ENCODE results near the gene SLC39A6.

DNA sequence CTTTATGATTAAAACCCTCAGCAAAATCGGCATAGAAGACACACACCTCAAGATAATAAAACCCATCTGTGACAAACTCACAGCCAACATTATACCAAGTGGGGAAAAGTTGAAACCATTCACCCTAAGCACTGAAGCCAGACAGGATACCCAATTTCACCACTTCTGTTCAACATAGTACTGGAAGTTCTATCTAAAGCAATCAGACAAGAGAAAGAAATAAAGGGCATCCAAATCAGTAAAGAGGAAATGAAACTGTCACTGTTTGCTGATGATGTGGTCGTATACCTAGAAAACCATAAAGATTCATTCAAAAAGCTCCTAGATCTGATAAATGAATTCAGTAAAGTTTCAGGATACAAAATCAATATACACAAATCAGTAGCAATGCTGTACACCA lies 45.4 kb downstream of the SLC39A6 start:
- TF ChIP-seq, protein P1, sequence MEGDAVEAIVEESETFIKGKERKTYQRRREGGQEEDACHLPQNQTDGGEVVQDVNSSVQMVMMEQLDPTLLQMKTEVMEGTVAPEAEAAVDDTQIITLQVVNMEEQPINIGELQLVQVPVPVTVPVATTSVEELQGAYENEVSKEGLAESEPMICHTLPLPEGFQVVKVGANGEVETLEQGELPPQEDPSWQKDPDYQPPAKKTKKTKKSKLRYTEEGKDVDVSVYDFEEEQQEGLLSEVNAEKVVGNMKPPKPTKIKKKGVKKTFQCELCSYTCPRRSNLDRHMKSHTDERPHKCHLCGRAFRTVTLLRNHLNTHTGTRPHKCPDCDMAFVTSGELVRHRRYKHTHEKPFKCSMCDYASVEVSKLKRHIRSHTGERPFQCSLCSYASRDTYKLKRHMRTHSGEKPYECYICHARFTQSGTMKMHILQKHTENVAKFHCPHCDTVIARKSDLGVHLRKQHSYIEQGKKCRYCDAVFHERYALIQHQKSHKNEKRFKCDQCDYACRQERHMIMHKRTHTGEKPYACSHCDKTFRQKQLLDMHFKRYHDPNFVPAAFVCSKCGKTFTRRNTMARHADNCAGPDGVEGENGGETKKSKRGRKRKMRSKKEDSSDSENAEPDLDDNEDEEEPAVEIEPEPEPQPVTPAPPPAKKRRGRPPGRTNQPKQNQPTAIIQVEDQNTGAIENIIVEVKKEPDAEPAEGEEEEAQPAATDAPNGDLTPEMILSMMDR (conservative IDR thresholded peaks at IDR 0.05; ENCODE audit: low read depth in 2 of 2) = no peak
- no peak for TF ChIP-seq ZNF331 (CRISPR knock-in tag; IDR thresholded peaks at IDR 0.05; ENCODE audit: low read depth)
- TF ChIP-seq EZH2 (IDR thresholded peaks at IDR 0.05; ENCODE audit: low read depth, unreplicated experiment) = no peak
- TF ChIP-seq POLR2AphosphoS5 (IDR thresholded peaks at IDR 0.05; ENCODE audit: low read depth) = no peak
- TF ChIP-seq, protein P2, sequence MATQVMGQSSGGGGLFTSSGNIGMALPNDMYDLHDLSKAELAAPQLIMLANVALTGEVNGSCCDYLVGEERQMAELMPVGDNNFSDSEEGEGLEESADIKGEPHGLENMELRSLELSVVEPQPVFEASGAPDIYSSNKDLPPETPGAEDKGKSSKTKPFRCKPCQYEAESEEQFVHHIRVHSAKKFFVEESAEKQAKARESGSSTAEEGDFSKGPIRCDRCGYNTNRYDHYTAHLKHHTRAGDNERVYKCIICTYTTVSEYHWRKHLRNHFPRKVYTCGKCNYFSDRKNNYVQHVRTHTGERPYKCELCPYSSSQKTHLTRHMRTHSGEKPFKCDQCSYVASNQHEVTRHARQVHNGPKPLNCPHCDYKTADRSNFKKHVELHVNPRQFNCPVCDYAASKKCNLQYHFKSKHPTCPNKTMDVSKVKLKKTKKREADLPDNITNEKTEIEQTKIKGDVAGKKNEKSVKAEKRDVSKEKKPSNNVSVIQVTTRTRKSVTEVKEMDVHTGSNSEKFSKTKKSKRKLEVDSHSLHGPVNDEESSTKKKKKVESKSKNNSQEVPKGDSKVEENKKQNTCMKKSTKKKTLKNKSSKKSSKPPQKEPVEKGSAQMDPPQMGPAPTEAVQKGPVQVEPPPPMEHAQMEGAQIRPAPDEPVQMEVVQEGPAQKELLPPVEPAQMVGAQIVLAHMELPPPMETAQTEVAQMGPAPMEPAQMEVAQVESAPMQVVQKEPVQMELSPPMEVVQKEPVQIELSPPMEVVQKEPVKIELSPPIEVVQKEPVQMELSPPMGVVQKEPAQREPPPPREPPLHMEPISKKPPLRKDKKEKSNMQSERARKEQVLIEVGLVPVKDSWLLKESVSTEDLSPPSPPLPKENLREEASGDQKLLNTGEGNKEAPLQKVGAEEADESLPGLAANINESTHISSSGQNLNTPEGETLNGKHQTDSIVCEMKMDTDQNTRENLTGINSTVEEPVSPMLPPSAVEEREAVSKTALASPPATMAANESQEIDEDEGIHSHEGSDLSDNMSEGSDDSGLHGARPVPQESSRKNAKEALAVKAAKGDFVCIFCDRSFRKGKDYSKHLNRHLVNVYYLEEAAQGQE (IDR thresholded peaks at IDR 0.05; ENCODE audit: unreplicated experiment) = no peak
- TF ChIP-seq EZH2phosphoT487 (IDR thresholded peaks at IDR 0.05; ENCODE audit: unreplicated experiment) = no peak
- TF ChIP-seq STAT1 (IDR thresholded peaks at IDR 0.05; ENCODE audit: unreplicated experiment) = no peak
- TF ChIP-seq ZNF114 (CRISPR knock-in tag; IDR thresholded peaks at IDR 0.05) = no peak

Data from GM23338 (cell line).